PC-3 (cell line): ENCODE measurements around the gene DNAJC1.

Experiments used
- EZH2 ChIP-seq: fragments of 300-600 bp; sonication (generic); IDR thresholded peaks from one replicate; pipeline ENCODE4 v1.6.1; 2017; ENCODE audit warnings: antibody characterized with exemption, mild to moderate bottlenecking, low read length; ENCODE audit not compliant: unreplicated experiment
- EZH2phosphoT487 ChIP-seq: fragments of 300-600 bp; sonication (generic); IDR thresholded peaks from 2 replicates; pipeline ENCODE4 v1.6.1; 2018; ENCODE audit warnings: mild to moderate bottlenecking, antibody characterized with exemption, low read length, borderline replicate concordance
- TF ChIP-seq, protein P1 (sequence below): fragments of 300-600 bp; sonication (generic); conservative IDR thresholded peaks from 2 replicates; pipeline ENCODE4 v1.5.1; 2017; ENCODE audit warnings: antibody characterized with exemption, low read depth, mild to moderate bottlenecking, low read length

DNA sequence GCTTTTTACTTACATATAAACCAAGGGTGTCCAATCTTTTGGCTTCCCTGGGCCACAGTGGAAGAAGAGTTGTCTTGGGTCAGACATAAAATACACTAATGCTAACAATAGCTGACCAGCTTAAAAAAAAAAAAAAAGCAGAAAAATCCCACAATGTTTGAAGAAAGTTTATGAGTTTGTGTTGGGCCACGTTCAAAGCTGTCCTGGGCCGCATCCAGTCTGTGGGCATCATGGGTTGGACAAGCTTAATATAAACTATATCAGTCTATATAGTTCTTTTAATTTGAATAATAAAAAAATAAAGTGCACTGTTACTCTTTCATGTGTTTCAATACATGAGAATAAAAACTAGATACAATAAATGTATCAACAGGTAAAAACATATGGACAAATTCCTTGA, 179.9 kb downstream of the DNAJC1 start:
- TF ChIP-seq, protein P1, sequence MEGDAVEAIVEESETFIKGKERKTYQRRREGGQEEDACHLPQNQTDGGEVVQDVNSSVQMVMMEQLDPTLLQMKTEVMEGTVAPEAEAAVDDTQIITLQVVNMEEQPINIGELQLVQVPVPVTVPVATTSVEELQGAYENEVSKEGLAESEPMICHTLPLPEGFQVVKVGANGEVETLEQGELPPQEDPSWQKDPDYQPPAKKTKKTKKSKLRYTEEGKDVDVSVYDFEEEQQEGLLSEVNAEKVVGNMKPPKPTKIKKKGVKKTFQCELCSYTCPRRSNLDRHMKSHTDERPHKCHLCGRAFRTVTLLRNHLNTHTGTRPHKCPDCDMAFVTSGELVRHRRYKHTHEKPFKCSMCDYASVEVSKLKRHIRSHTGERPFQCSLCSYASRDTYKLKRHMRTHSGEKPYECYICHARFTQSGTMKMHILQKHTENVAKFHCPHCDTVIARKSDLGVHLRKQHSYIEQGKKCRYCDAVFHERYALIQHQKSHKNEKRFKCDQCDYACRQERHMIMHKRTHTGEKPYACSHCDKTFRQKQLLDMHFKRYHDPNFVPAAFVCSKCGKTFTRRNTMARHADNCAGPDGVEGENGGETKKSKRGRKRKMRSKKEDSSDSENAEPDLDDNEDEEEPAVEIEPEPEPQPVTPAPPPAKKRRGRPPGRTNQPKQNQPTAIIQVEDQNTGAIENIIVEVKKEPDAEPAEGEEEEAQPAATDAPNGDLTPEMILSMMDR, result no peak
- TF ChIP-seq EZH2 (no peak), EZH2phosphoT487 (no peak)
